ENCODE data around the gene TTLL9.

The TTLL9 gene

GRCh38 chr20:31857861-31858759 is 12.3 kb upstream of the TTLL9 start:
- DNase-seq (ENCODE audit: insufficient read length, low spot score) (no peak), FAIRE-seq (no peak)

GRCh38 chr20:31858760-31859083 is 11.7 kb upstream of the TTLL9 start:
- no peak for FAIRE-seq
- no peak for DNase-seq (ENCODE audit: insufficient read length, low spot score)

GRCh38 chr20:31859266-31859997 is 11.0 kb upstream of the TTLL9 start:
- DNase-seq (ENCODE audit: insufficient read length, low spot score) (no peak), FAIRE-seq (no peak)

GRCh38 chr20:31859998-31860380 is 10.4 kb upstream of the TTLL9 start:
- FAIRE-seq: no peak

GRCh38 chr20:31860390-31861134 is 9.9 kb upstream of the TTLL9 start:
- DNase-seq (ENCODE audit: insufficient read length, low spot score) (no peak), FAIRE-seq (peak; percentile 4)

More at GRCh38 chr20:31859998-31860380, 10.4 kb upstream of the TTLL9 start:
- no peak for DNase-seq (ENCODE audit: insufficient read length, low spot score)

GRCh38 chr20:31861135-31861384 is 9.4 kb upstream of the TTLL9 start:
- DNase-seq (ENCODE audit: insufficient read length, low spot score) (no peak), FAIRE-seq (no peak)

GRCh38 chr20:31861385-31862156 is 8.9 kb upstream of the TTLL9 start:
- FAIRE-seq (peak; percentile 76), DNase-seq (ENCODE audit: insufficient read length, low spot score) (peak; percentile 79)

- DNase-seq (ENCODE audit: insufficient read length, low spot score) (no peak), FAIRE-seq (no peak)
These were observed 8.3 kb upstream of the TTLL9 start for GRCh38 chr20:31862157-31862470.

GRCh38 chr20:31862506-31862905 is 7.9 kb upstream of the TTLL9 start:
- no peak for FAIRE-seq
- no peak for DNase-seq (ENCODE audit: insufficient read length, low spot score)

- DNase-seq (ENCODE audit: insufficient read length, low spot score): no peak
- FAIRE-seq: no peak
These were observed 6.9 kb upstream of the TTLL9 start for GRCh38 chr20:31863296-31864085.

GRCh38 chr20:31864521-31865400 is 5.7 kb upstream of the TTLL9 start:
- no peak for FAIRE-seq

GRCh38 chr20:31866221-31866620 is 4.2 kb upstream of the TTLL9 start:
- no peak for DNase-seq (ENCODE audit: insufficient read length, low spot score)
- peak; percentile 9 for FAIRE-seq

More at GRCh38 chr20:31864521-31865400, 5.7 kb upstream of the TTLL9 start:
- DNase-seq (ENCODE audit: insufficient read length, low spot score): no peak

GRCh38 chr20:31868853-31869672 is 1.4 kb upstream of the TTLL9 start:
- DNase-seq (ENCODE audit: insufficient read length, low spot score) (no peak), FAIRE-seq (no peak)

- no peak for DNase-seq (ENCODE audit: insufficient read length, low spot score)
- FAIRE-seq: no peak
These were observed 827 bp upstream of the TTLL9 start for GRCh38 chr20:31869673-31869941.

- FAIRE-seq (peak; percentile 46), DNase-seq (ENCODE audit: insufficient read length, low spot score) (peak; percentile 31)
These were observed 538 bp downstream of the TTLL9 start for GRCh38 chr20:31870726-31871617.

GRCh38 chr20:31871618-31871954 is 1.2 kb downstream of the TTLL9 start:
- no peak for DNase-seq (ENCODE audit: insufficient read length, low spot score)
- no peak for FAIRE-seq

GRCh38 chr20:31872406-31872805 is 2.0 kb downstream of the TTLL9 start:
- no peak for FAIRE-seq
- DNase-seq (ENCODE audit: insufficient read length, low spot score): no peak

GRCh38 chr20:31875671-31876070 is 5.2 kb downstream of the TTLL9 start:
- FAIRE-seq (no peak), DNase-seq (ENCODE audit: insufficient read length, low spot score) (no peak)

Measured in HTR-8/SVneo (cell line).